ENCODE results near the gene TCL1B. TPM values are rescaled to one million over a fixed set of nuclear protein-coding genes. Genes with fewer than 3 reads are reported as not detected.

TCL1B gene
- total RNA-seq, 1 experiment from 2014 or later: 3.6 TPM

GRCh38 chr14:95657454-95657853 is 28.8 kb upstream of the TCL1B start:
- Mint-ChIP-seq H3K4me3 (no peak overlapping the region), H3K4me1 (peaks cover 35 to 52% of the 10 kb centered on the region in 2 experiments), H3K27ac (no peak overlapping the region), H3K27me3 (ENCODE audit: low read depth) (peaks cover 23% of the 10 kb centered on the region), H3K9me3 (peaks cover 0 to 2% of the 10 kb centered on the region in 2 experiments; a peak in 1 of 5 replicates), H3K36me3 (ENCODE audit: insufficient read depth in 1 of 3, low read depth in 3 of 3) (no peaks in the 10 kb centered on the region)
- Histone ChIP-seq H4K5ac (ENCODE audit: insufficient read length, low read depth, low read length) (no peak overlapping the region), H2BK20ac (ENCODE audit: low read depth, low read length, poor library complexity, severe bottlenecking) (no peak overlapping the region), H3K4me1 (ENCODE audit: insufficient read depth, low read length) (no peaks in the 10 kb centered on the region; the same call in 1 of the 2 replicates), H2BK15ac (ENCODE audit: low read depth, low read length) (no peak overlapping the region), H2AFZ (ENCODE audit: low read length) (no peak overlapping the region), H3K79me2 (ENCODE audit: insufficient read depth, low read length) (no peaks in the 10 kb centered on the region), H3K27me3 (ENCODE audit: insufficient read depth, low read length) (no peaks in the 10 kb centered on the region), H2AK5ac (ENCODE audit: insufficient read length, low read length) (no peak overlapping the region), H4K20me1 (ENCODE audit: control insufficient read depth, insufficient read depth, insufficient read length) (no peaks in the 10 kb centered on the region), H3K18ac (ENCODE audit: insufficient read length, low read depth, low read length) (no peak overlapping the region), H3K4me2 (ENCODE audit: insufficient read depth, insufficient read length, low read length) (no peak overlapping the region), H3K9ac (ENCODE audit: extremely low read depth, insufficient read length, low read length) (no peak overlapping the region), H3K56ac (ENCODE audit: insufficient read length, low read depth, low read length) (no peak overlapping the region), H3T11ph (ENCODE audit: low read length) (no peak overlapping the region), H2BK5ac (ENCODE audit: insufficient read length, low read length) (no peak overlapping the region), H3K9me3 (ENCODE audit: control insufficient read depth, low read depth, low read length) (no peaks in the 10 kb centered on the region), H2BK120ac (ENCODE audit: low read depth, low read length, poor library complexity, severe bottlenecking) (no peak overlapping the region), H2BK12ac (ENCODE audit: insufficient read length, low read depth, low read length) (no peak overlapping the region), H3K79me1 (ENCODE audit: insufficient read depth, low read depth, low read length, poor library complexity, severe bottlenecking) (no peaks in the 10 kb centered on the region), H3K23ac (ENCODE audit: insufficient read length, low read depth, low read length) (no peak overlapping the region), H4K91ac (ENCODE audit: insufficient read length, low read depth, low read length) (no peak overlapping the region), H3K14ac (ENCODE audit: insufficient read depth, low read length) (no peak overlapping the region), H3K4ac (ENCODE audit: low read depth, low read length) (no peak overlapping the region), H3K27ac (ENCODE audit: insufficient read length, low read depth, low read length) (no peak overlapping the region), H3K23me2 (ENCODE audit: insufficient read length, low read depth, low read length, poor library complexity, severe bottlenecking) (no peaks in the 10 kb centered on the region), H4K8ac (replicated peaks; ENCODE audit: insufficient read length, low read depth, low read length) (no peak overlapping the region)
- no peak for DNase-seq
- no CpG with 5 or more reads among the region's 4 CpGs for WGBS (ENCODE audit: extremely low coverage, insufficient read length, low lambda C conversion rate)
- no peak for TF ChIP-seq CTCF (conservative IDR thresholded peaks at IDR 0.05)
